RKO (cell line): Measurements from ENCODE around the gene S100A13.

Experiments used
- DNase-seq: peaks from one replicate; pipeline ENCODE4 v3.0.0-alpha.2; 2016; ENCODE audit warnings: low spot score

S100A13 gene

DNA sequence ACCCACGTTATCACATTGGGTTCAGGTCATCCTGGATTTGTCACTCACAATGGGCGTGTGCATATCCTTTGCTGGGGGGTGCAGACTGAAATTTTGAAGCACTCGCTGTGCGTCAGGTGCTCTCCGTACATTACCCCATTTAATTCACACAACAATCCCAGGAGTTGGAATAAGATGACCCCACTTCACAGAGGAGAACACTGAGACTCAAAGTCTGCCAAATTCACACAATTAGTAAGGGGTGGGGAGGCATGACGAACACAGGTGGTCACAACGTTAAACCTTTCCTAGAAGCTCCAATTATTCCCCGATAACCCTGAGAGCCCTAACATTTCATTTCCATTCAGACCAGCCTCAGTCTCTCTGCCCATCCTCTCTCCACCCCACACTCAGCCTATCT, 57.8 kb downstream of the S100A13 start:
- no peak for DNase-seq
